Psoas muscle (tissue), 8 donors: ENCODE results near the gene CYTL1. TPM values are rescaled to one million over a fixed set of nuclear protein-coding genes. Genes with fewer than 3 reads are reported as not detected.

Source experiments
- ATAC-seq, 4 donors: fragments of 200-7000 bp; cut with Tn5 transposase; one replicate each; pipeline ENCODE4 v1.9.1; 2020; ENCODE audit warnings: moderate library complexity in 3 of 4, mild to moderate bottlenecking in 2 of 4
- DNase-seq, 2 donors: peaks; one replicate each; pipeline ENCODE4 v3.0.0-alpha.2; 2020
- H3K27ac ChIP-seq: fragments of 200-600 bp; one replicate; pipeline ENCODE4 v1.8.0; 2022
- H3K27me3 ChIP-seq, 3 donors: fragments of 200-600 bp in 1 of 3; one replicate each; pipeline versions ENCODE4 v1.6.1 to v1.8.0; 2013 to 2022; ENCODE audit warnings: low read length in 2 of 3, mild to moderate bottlenecking in 2 of 3, moderate library complexity in 1 of 3; ENCODE audit not compliant: insufficient read depth in 3 of 3
- H3K36me3 ChIP-seq, 2 donors: fragments of 200-600 bp in 1 of 2; one replicate each; pipeline versions ENCODE4 v1.6.1 to v1.8.0; 2013 to 2022; ENCODE audit warnings: low read depth in 1 of 2, mild to moderate bottlenecking in 1 of 2, moderate library complexity in 1 of 2; ENCODE audit not compliant: insufficient read depth in 1 of 2
- H3K4me1 ChIP-seq: fragments of 200-600 bp; one replicate; pipeline ENCODE4 v1.8.0; 2022
- H3K4me3 ChIP-seq: fragments of 200-600 bp; one replicate; pipeline ENCODE4 v1.8.0; 2022; ENCODE audit warnings: mild to moderate bottlenecking
- H3K9me3 ChIP-seq: fragments of 200-600 bp; one replicate; pipeline ENCODE4 v1.8.0; 2022
- CTCF ChIP-seq: fragments of 200-600 bp; IDR thresholded peaks from one replicate; pipeline ENCODE4 v1.8.0; 2022; ENCODE audit warnings: antibody characterized with exemption
- WGBS, 3 donors: extraction: QIAGEN DNeasy Blood & Tissue Kit; methylation state at CpG; one replicate each; pipeline versions ENCODE4 v1.1.6 to v1.1.7; 2013; 5-methylcytosine and 5-hydroxymethylcytosine counted together
- intact Hi-C, 2 donors: fragments of 100-400 bp; cut with DNase I; formaldehyde crosslinking; loops; one replicate each; pipeline versions ENCODE4 v1.11.0 to v1.14.2; 2022
- polyA plus RNA-seq, 3 donors: library from polyadenylated mRNA; stranded (reverse); fragments of 200-250 nt; gene quantifications; one replicate each; pipeline ENCODE4 v1.2.3, GENCODE V29; 2013
- total RNA-seq, 4 donors: library from RNA; stranded (reverse); fragmentation: NEBNext Ultra II Directional in 2 of 4; extraction: Animal tissue kit (Norgen Biotek cat#: 25700) in 2 of 4; gene quantifications; one replicate each; pipeline versions ENCODE4 v1.2.1 to v1.2.4, GENCODE V29; 2021 to 2023
- donor health status: healthy with polysubstance abuse.
- donor health status: DM: no; HTN: no; CAD: no; lungs with moderate emphysema.
- donor health status: Bipolar disorder and iron deficiency.
- donor health status: healthy.
- donor health status: DM: yes; HTN: yes; CAD: no.
- donor health status: DM: no; HTN: no; CAD: no.
- donor health status: DM: no; HTN: no; CAD: no.
- donor health status: DM: yes; HTN: yes; CAD: no.

The CYTL1 gene
- total and polyA plus RNA-seq, 7 donors = 0.05 to 0.34 (median 0.11) TPM; not detected in 3

DNA sequence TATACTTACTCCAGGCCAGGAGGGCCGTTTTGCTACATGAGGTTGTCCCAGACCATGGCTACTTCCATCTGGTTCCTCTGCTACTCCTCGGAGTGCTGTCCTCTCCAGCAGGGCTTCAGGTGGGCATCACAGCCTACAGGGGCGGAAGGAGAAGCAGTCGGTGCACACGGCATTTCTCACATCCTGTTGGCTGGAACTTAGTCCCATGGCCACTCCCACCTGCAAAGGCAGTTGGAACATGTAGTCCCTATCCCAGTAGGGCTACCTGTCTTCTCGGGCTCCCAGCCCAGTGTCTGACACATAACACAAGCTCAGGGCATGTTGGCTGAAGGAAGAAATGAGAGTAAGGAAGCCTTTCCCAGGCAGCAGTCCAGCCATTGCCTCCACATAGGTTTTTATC is 24.3 kb upstream of the CYTL1 start:
- H3K4me1 ChIP-seq = no peaks in the 10 kb centered on the region
- peaks cover 3% of the 10 kb centered on the region for H3K9me3 ChIP-seq
- H3K4me3 ChIP-seq = no peak overlapping the region
- no peak for ATAC-seq
- H3K27me3 ChIP-seq = no peaks in the 10 kb centered on the region
- intact Hi-C loops = no loop called here
- WGBS, 3 donors = 63 to 73% (median 70%) methylated on average over 6 of the region's 6 CpGs
- no peaks in the 10 kb centered on the region for H3K36me3 ChIP-seq
- H3K27ac ChIP-seq = no peak overlapping the region
- DNase-seq = no peak
- no peak for TF ChIP-seq CTCF

DNA sequence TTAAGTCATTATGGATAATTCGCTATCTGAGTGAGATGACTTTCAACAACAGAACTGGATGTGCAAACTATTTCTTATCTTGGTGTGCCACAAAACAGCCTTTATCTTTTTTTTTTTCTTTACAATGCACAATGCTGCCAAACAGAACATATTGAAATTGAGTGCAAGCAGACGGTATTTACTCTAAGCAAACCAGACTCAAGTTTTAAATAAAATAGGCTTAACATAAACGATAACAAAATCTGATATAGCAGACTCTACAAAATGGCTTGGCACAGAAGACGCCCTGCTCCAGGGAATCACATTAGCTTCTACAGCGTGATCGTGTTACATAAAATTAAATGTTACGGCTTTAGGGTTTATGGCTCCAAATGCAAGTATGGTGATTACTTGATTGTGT is 22.4 kb upstream of the CYTL1 start:
- H3K9me3 ChIP-seq = peaks cover 1% of the 10 kb centered on the region
- intact Hi-C loops = no loop called here
- no peak overlapping the region for H3K27ac ChIP-seq
- H3K27me3 ChIP-seq = no peaks in the 10 kb centered on the region
- no peak for TF ChIP-seq CTCF
- DNase-seq (no peak), ATAC-seq (no peak)
- H3K36me3 ChIP-seq = no peaks in the 10 kb centered on the region
- H3K4me1 ChIP-seq = no peaks in the 10 kb centered on the region
- 39 to 46% (median 43%) methylated on average over 7 of the region's 7 CpGs for WGBS, 3 donors
- H3K4me3 ChIP-seq = no peak overlapping the region

GRCh38 chr4:5040856-5041620 is 21.8 kb upstream of the CYTL1 start:
- no peak overlapping the region for H3K27ac ChIP-seq
- H3K4me3 ChIP-seq = no peak overlapping the region
- 40 to 58% (median 53%) methylated on average over 9 of the region's 9 CpGs for WGBS, 3 donors
- ATAC-seq = no peak
- H3K36me3 ChIP-seq = no peaks in the 10 kb centered on the region
- intact Hi-C loops = no loop called here
- H3K9me3 ChIP-seq = no peaks in the 10 kb centered on the region
- no peaks in the 10 kb centered on the region for H3K4me1 ChIP-seq
- no peak for DNase-seq
- no peak for TF ChIP-seq CTCF
- H3K27me3 ChIP-seq = no peaks in the 10 kb centered on the region

DNA sequence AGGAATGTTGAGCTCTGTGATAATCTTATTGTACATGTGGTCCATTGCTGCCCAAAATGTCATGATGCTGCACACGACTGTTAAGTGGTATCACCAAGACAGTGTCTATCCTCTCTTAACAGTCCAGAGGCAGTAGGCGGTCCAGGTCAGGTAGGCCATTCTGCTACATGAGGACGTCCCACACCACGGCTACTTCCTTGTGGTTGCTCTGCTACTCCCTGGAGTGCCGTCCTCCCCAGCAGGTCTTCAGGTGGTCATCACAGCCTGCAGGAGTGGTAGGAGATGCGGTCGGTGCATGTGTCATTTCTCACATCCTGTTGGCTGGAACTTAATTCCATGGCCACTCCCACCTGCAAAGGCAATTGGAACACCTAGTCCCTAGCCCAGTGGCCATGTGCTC is 20.5 kb upstream of the CYTL1 start:
- Histone ChIP-seq H3K4me1 (no peaks in the 10 kb centered on the region), H3K27ac (no peak overlapping the region), H3K27me3 (no peaks in the 10 kb centered on the region), H3K4me3 (no peak overlapping the region), H3K9me3 (no peaks in the 10 kb centered on the region), H3K36me3 (no peaks in the 10 kb centered on the region)
- 93 to 96% (median 93%) methylated on average over 7 of the region's 7 CpGs for WGBS, 3 donors
- no peak for TF ChIP-seq CTCF
- no peak for DNase-seq
- intact Hi-C loops = no loop called here
- ATAC-seq = no peak
